HEK293 (cell line): ENCODE results near the gene IQCE.
"Not testable (repeated sequence)": the region's sequence is repeated elsewhere in the genome, so short reads cannot be mapped to it uniquely, and the experiment has no call there.

Source experiments
- HOXC10 ChIP-seq: sonication (generic); formaldehyde crosslinking; IDR thresholded peaks from 2 replicates; pipeline ENCODE4 v1.8.1; 2023; ENCODE audit warnings: mild to moderate bottlenecking, missing genetic modification reagents
- IKZF3 ChIP-seq: fragments of 450-650 bp; IDR thresholded peaks from 2 replicates; pipeline ENCODE4 v1.5.0; 2018; ENCODE audit warnings: missing biosample characterization, mild to moderate bottlenecking, missing genetic modification characterization, moderate library complexity
- SETDB1 ChIP-seq: IDR thresholded peaks from one replicate; pipeline ENCODE4 v1.6.1; 2017; ENCODE audit warnings: mild to moderate bottlenecking, low read length, moderate library complexity, mixed read lengths; ENCODE audit not compliant: insufficient read length
- TCF7L2 ChIP-seq: IDR thresholded peaks from 2 replicates; pipeline ENCODE4 v1.6.1; 2011; ENCODE audit warnings: low read depth, mild to moderate bottlenecking, inconsistent platforms, low read length, moderate library complexity, borderline replicate concordance
- TRIM28 ChIP-seq: IDR thresholded peaks from 2 replicates; pipeline ENCODE4 v1.6.1; 2011; ENCODE audit warnings: low read length, control low read depth, borderline replicate concordance
- ZNF16 ChIP-seq: fragments of 450-650 bp; formaldehyde crosslinking; IDR thresholded peaks from 2 replicates; pipeline ENCODE4 v1.5.1; 2016; ENCODE audit warnings: low read depth, missing biosample characterization, missing genetic modification characterization
- ZNF175 ChIP-seq: fragments of 450-650 bp; formaldehyde crosslinking; IDR thresholded peaks from 2 replicates; pipeline ENCODE4 v1.5.1; 2016; ENCODE audit warnings: missing biosample characterization, missing genetic modification characterization
- ZNF510 ChIP-seq: fragments of 450-650 bp; formaldehyde crosslinking; IDR thresholded peaks from 2 replicates; pipeline ENCODE4 v1.5.1; 2018; ENCODE audit warnings: mild to moderate bottlenecking, missing genetic modification characterization, missing biosample characterization; ENCODE audit not compliant: insufficient replicate concordance
- ZNF660 ChIP-seq: fragments of 450-650 bp; IDR thresholded peaks from 2 replicates; pipeline ENCODE4 v1.5.1; 2018; ENCODE audit warnings: missing biosample characterization, mild to moderate bottlenecking, missing genetic modification characterization
- ZNF707 ChIP-seq: fragments of 450-650 bp; formaldehyde crosslinking; IDR thresholded peaks from 2 replicates; pipeline ENCODE4 v1.5.1; 2016; ENCODE audit warnings: missing biosample characterization, missing genetic modification characterization
- TF ChIP-seq, protein P1 (sequence below): fragments of 450-650 bp; formaldehyde crosslinking; IDR thresholded peaks from 2 replicates; pipeline ENCODE4 v1.5.1; 2016; ENCODE audit warnings: missing biosample characterization, missing genetic modification characterization

DNA sequence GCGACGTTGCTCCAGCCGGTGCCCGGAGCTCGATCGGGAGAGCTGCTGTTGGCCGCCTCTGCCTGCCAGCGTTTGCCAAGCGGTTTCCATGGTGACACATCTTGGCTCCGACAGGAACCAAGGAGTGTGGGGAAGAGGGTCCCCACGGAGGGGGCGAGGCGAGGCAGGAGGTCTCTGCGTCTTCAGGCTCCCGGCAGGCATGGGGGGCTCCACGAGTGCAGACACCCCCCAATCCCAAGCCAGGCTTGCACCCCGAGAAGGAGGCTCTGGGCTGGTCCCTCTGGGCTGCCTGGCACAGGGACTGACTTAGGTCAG, 27.0 kb upstream of the IQCE start:
- not testable (repeated sequence) for TF ChIP-seq ZNF16 (tag by site-specific recombination); ZNF660 (tag by site-specific recombination); SETDB1; HOXC10 (CRISPR knock-in tag); ZNF175 (tag by site-specific recombination); TRIM28; IKZF3 (tag by site-specific recombination); ZNF707 (tag by site-specific recombination); TCF7L2; ZNF510 (tag by site-specific recombination)
- TF ChIP-seq, protein P1, sequence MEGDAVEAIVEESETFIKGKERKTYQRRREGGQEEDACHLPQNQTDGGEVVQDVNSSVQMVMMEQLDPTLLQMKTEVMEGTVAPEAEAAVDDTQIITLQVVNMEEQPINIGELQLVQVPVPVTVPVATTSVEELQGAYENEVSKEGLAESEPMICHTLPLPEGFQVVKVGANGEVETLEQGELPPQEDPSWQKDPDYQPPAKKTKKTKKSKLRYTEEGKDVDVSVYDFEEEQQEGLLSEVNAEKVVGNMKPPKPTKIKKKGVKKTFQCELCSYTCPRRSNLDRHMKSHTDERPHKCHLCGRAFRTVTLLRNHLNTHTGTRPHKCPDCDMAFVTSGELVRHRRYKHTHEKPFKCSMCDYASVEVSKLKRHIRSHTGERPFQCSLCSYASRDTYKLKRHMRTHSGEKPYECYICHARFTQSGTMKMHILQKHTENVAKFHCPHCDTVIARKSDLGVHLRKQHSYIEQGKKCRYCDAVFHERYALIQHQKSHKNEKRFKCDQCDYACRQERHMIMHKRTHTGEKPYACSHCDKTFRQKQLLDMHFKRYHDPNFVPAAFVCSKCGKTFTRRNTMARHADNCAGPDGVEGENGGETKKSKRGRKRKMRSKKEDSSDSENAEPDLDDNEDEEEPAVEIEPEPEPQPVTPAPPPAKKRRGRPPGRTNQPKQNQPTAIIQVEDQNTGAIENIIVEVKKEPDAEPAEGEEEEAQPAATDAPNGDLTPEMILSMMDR (tag by site-specific recombination): not testable (repeated sequence)
